SK-N-MC (cell line): Measurements from ENCODE around the gene FCAMR.

Experiments used
- DNase-seq: peaks from one replicate; pipeline ENCODE4 v3.0.0-alpha.2; 2011; ENCODE audit warnings: low read depth, low spot score
- H3K27ac ChIP-seq: fragments of 200-600 bp; sonication (generic); 2 replicates; pipeline ENCODE4 v1.5.1; 2016; ENCODE audit warnings: mixed run types
- H3K36me3 ChIP-seq: fragments of 200-600 bp; sonication (generic); 2 replicates; pipeline ENCODE4 v1.6.1; 2017; ENCODE audit warnings: antibody characterized with exemption, low read length, mixed read lengths; ENCODE audit not compliant: insufficient read depth
- H3K4me3 ChIP-seq: fragments of 200-600 bp; sonication (generic); 2 replicates; pipeline ENCODE4 v1.5.1; 2016
- H3K9ac ChIP-seq: fragments of 200-600 bp; sonication (generic); 2 replicates; pipeline ENCODE4 v1.8.0; 2017; ENCODE audit warnings: mixed run types, mixed read lengths; ENCODE audit not compliant: insufficient read length
- H3K9me3 ChIP-seq: fragments of 200-600 bp; sonication (generic); 2 replicates; pipeline ENCODE4 v1.6.1; 2017; ENCODE audit warnings: low read depth, mild to moderate bottlenecking, antibody characterized with exemption, low read length, moderate library complexity, mixed read lengths
- EZH2 ChIP-seq: fragments of 200-600 bp; sonication (generic); IDR thresholded peaks from one replicate; pipeline ENCODE4 v1.6.1; 2017; ENCODE audit warnings: antibody characterized with exemption
- FOXP2 ChIP-seq: optimal IDR thresholded peaks from 2 replicates; pipeline ENCODE3; 2011; ENCODE audit warnings: mild to moderate bottlenecking, moderate library complexity; ENCODE audit not compliant: insufficient read depth; ENCODE audit errors: extremely low read length, control extremely low read depth
- POLR2AphosphoS5 ChIP-seq: IDR thresholded peaks from 2 replicates; pipeline ENCODE4 v1.6.1; 2012; ENCODE audit warnings: mild to moderate bottlenecking, low read depth, low read length, borderline replicate concordance

Gene FCAMR

GRCh38 chr1:207001492-207002245, 31.4 kb upstream of the FCAMR start:
- Histone ChIP-seq H3K9ac (no peak overlapping the region), H3K9me3 (no peaks in the 10 kb centered on the region), H3K27ac (no peak overlapping the region), H3K36me3 (no peaks in the 10 kb centered on the region), H3K4me3 (no peak overlapping the region)
- TF ChIP-seq POLR2AphosphoS5, result no peak
- no peak for TF ChIP-seq FOXP2
- TF ChIP-seq EZH2, result no peak
- DNase-seq, result no peak

GRCh38 chr1:207000651-207001291, 30.5 kb upstream of the FCAMR start:
- Histone ChIP-seq H3K27ac (no peak overlapping the region), H3K9ac (no peak overlapping the region), H3K9me3 (no peaks in the 10 kb centered on the region), H3K4me3 (no peak overlapping the region), H3K36me3 (no peaks in the 10 kb centered on the region)
- no peak for DNase-seq
- no peak for TF ChIP-seq FOXP2
- TF ChIP-seq POLR2AphosphoS5, result no peak
- no peak for TF ChIP-seq EZH2

- no peak overlapping the region for H3K4me3 ChIP-seq
- no peak overlapping the region for H3K27ac ChIP-seq
- no peak for DNase-seq
- no peaks in the 10 kb centered on the region for H3K36me3 ChIP-seq
- H3K9ac ChIP-seq, result no peak overlapping the region
- TF ChIP-seq FOXP2 (no peak), EZH2 (no peak), POLR2AphosphoS5 (no peak)
- no peaks in the 10 kb centered on the region for H3K9me3 ChIP-seq
These were observed 28.6 kb upstream of the FCAMR start for GRCh38 chr1:206998816-206999215.

- DNase-seq, result no peak
- TF ChIP-seq POLR2AphosphoS5, result no peak
- Histone ChIP-seq H3K9ac (no peak overlapping the region), H3K27ac (no peak overlapping the region), H3K36me3 (no peaks in the 10 kb centered on the region), H3K4me3 (no peak overlapping the region), H3K9me3 (no peaks in the 10 kb centered on the region)
These were observed 22.5 kb upstream of the FCAMR start for GRCh38 chr1:206992790-206993189.

GRCh38 chr1:206987873-206988272, 17.6 kb upstream of the FCAMR start:
- Histone ChIP-seq H3K9ac (no peak overlapping the region), H3K27ac (no peak overlapping the region), H3K9me3 (no peaks in the 10 kb centered on the region), H3K4me3 (no peak overlapping the region), H3K36me3 (no peaks in the 10 kb centered on the region)
- no peak for DNase-seq
- TF ChIP-seq EZH2 (no peak), FOXP2 (no peak), POLR2AphosphoS5 (no peak)

GRCh38 chr1:206986885-206987284, 16.6 kb upstream of the FCAMR start:
- Histone ChIP-seq H3K9ac (no peak overlapping the region), H3K36me3 (no peaks in the 10 kb centered on the region), H3K9me3 (no peaks in the 10 kb centered on the region), H3K4me3 (no peak overlapping the region), H3K27ac (no peak overlapping the region)
- no peak for DNase-seq
- TF ChIP-seq POLR2AphosphoS5 (no peak), EZH2 (no peak), FOXP2 (no peak)

- Histone ChIP-seq H3K36me3 (no peaks in the 10 kb centered on the region), H3K9me3 (no peaks in the 10 kb centered on the region), H3K27ac (no peak overlapping the region), H3K4me3 (no peak overlapping the region), H3K9ac (no peak overlapping the region)
- DNase-seq, result no peak
- no peak for TF ChIP-seq FOXP2
- no peak for TF ChIP-seq POLR2AphosphoS5
- TF ChIP-seq EZH2, result no peak
These were observed 16.1 kb upstream of the FCAMR start for GRCh38 chr1:206986402-206986801.

GRCh38 chr1:206985162-206985749, 15.0 kb upstream of the FCAMR start:
- Histone ChIP-seq H3K9ac (no peak overlapping the region), H3K27ac (no peak overlapping the region), H3K9me3 (no peaks in the 10 kb centered on the region), H3K4me3 (no peak overlapping the region), H3K36me3 (no peaks in the 10 kb centered on the region)
- no peak for DNase-seq
- no peak for TF ChIP-seq EZH2
- TF ChIP-seq FOXP2, result no peak
- no peak for TF ChIP-seq POLR2AphosphoS5

- Histone ChIP-seq H3K27ac (no peak overlapping the region), H3K36me3 (no peaks in the 10 kb centered on the region), H3K4me3 (no peak overlapping the region), H3K9ac (no peak overlapping the region), H3K9me3 (no peaks in the 10 kb centered on the region)
- DNase-seq, result no peak
- no peak for TF ChIP-seq EZH2
- no peak for TF ChIP-seq POLR2AphosphoS5
- no peak for TF ChIP-seq FOXP2
These were observed 12.0 kb upstream of the FCAMR start for GRCh38 chr1:206982216-206982615.
